H9 (cell line): ENCODE results near the gene PRSS27. TPM values are rescaled to one million over a fixed set of nuclear protein-coding genes. Genes with fewer than 3 reads are reported as not detected.

Experiments used
- DNase-seq: peaks from one replicate; pipeline ENCODE4 v3.0.0-alpha.2; 2017
- H2AFZ ChIP-seq: one replicate; pipeline ENCODE4 v1.6.1; 2013; ENCODE audit warnings: mild to moderate bottlenecking, low read length, control low read depth, moderate library complexity
- H2AK5ac ChIP-seq: 2 replicates; pipeline ENCODE4 v1.6.1; 2013; ENCODE audit warnings: low read length, control low read depth, mixed read lengths; ENCODE audit not compliant: insufficient read length
- H2BK120ac ChIP-seq: one replicate; pipeline ENCODE4 v1.6.1; 2013; ENCODE audit warnings: low read depth, mild to moderate bottlenecking, low read length, control low read depth, inconsistent platforms; ENCODE audit not compliant: poor library complexity, severe bottlenecking
- H2BK12ac ChIP-seq: 2 replicates; pipeline ENCODE4 v1.6.1; 2013; ENCODE audit warnings: low read length, control low read depth, mixed read lengths, low read depth; ENCODE audit not compliant: insufficient read length
- H2BK15ac ChIP-seq: 2 replicates; pipeline ENCODE4 v1.6.1; 2013; ENCODE audit warnings: low read depth, low read length, control low read depth
- H2BK20ac ChIP-seq: one replicate; pipeline ENCODE4 v1.6.1; 2013; ENCODE audit warnings: low read depth, mild to moderate bottlenecking, low read length, control low read depth, inconsistent platforms; ENCODE audit not compliant: poor library complexity, severe bottlenecking
- H2BK5ac ChIP-seq: 2 replicates; pipeline ENCODE4 v1.6.1; 2013; ENCODE audit warnings: low read length, control low read depth, mixed read lengths; ENCODE audit not compliant: insufficient read length
- H3K14ac ChIP-seq: 2 replicates; pipeline ENCODE4 v1.6.1; 2013; ENCODE audit warnings: low read length, control low read depth; ENCODE audit not compliant: insufficient read depth
- H3K18ac ChIP-seq: 2 replicates; pipeline ENCODE4 v1.6.1; 2013; ENCODE audit warnings: low read depth, mild to moderate bottlenecking, mixed read lengths, low read length, control low read depth; ENCODE audit not compliant: insufficient read length
- H3K23ac ChIP-seq: 2 replicates; pipeline ENCODE4 v1.6.1; 2013; ENCODE audit warnings: low read length, control low read depth, mixed read lengths, low read depth; ENCODE audit not compliant: insufficient read length
- H3K23me2 ChIP-seq: 2 replicates; pipeline ENCODE4 v1.6.1; 2013; ENCODE audit warnings: low read depth, mild to moderate bottlenecking, mixed read lengths, low read length, control low read depth; ENCODE audit not compliant: insufficient read length, poor library complexity, severe bottlenecking
- H3K27ac ChIP-seq: 2 replicates; pipeline ENCODE4 v1.5.1; 2013; ENCODE audit warnings: low read length, control low read depth, mixed read lengths, low read depth; ENCODE audit not compliant: insufficient read length
- H3K27me3 ChIP-seq: 2 replicates; pipeline ENCODE4 v1.6.1; 2013; ENCODE audit warnings: low read length, control low read depth, inconsistent platforms; ENCODE audit not compliant: insufficient read depth
- H3K4ac ChIP-seq: 2 replicates; pipeline ENCODE4 v1.6.1; 2013; ENCODE audit warnings: low read depth, mild to moderate bottlenecking, control low read depth, inconsistent platforms, low read length, moderate library complexity
- H3K4me1 ChIP-seq: 2 replicates; pipeline ENCODE4 v1.6.1; 2013; ENCODE audit warnings: low read length, control low read depth, inconsistent platforms; ENCODE audit not compliant: insufficient read depth
- H3K4me2 ChIP-seq: 2 replicates; pipeline ENCODE4 v1.6.1; 2013; ENCODE audit warnings: low read length, control low read depth, mixed read lengths; ENCODE audit not compliant: insufficient read length, insufficient read depth
- H3K56ac ChIP-seq: 2 replicates; pipeline ENCODE4 v1.6.1; 2013; ENCODE audit warnings: low read depth, mild to moderate bottlenecking, mixed read lengths, low read length, control low read depth; ENCODE audit not compliant: insufficient read length
- H3K79me1 ChIP-seq: 2 replicates; pipeline ENCODE4 v1.6.1; 2013; ENCODE audit warnings: low read depth, mild to moderate bottlenecking, moderate library complexity, low read length, control low read depth, inconsistent platforms; ENCODE audit not compliant: insufficient read depth, poor library complexity, severe bottlenecking
- H3K79me2 ChIP-seq: 2 replicates; pipeline ENCODE4 v1.6.1; 2013; ENCODE audit warnings: low read length, control low read depth, inconsistent platforms; ENCODE audit not compliant: insufficient read depth
- H3K9ac ChIP-seq: 2 replicates; pipeline ENCODE4 v1.6.1; 2013; ENCODE audit warnings: low read length, control low read depth, mixed read lengths; ENCODE audit not compliant: insufficient read length; ENCODE audit errors: extremely low read depth
- H3K9me3 ChIP-seq: one replicate; pipeline ENCODE4 v1.6.1; 2013; ENCODE audit warnings: low read depth, low read length, inconsistent platforms; ENCODE audit not compliant: control insufficient read depth
- H3T11ph ChIP-seq: one replicate; pipeline ENCODE4 v1.6.1; 2013; ENCODE audit warnings: mild to moderate bottlenecking, low read length, control low read depth, inconsistent platforms
- H4K20me1 ChIP-seq: one replicate; pipeline ENCODE4 v1.6.1; 2013; ENCODE audit not compliant: control insufficient read depth, insufficient read length, insufficient read depth
- H4K5ac ChIP-seq: 2 replicates; pipeline ENCODE4 v1.6.1; 2013; ENCODE audit warnings: low read depth, mild to moderate bottlenecking, mixed read lengths, low read length, control low read depth; ENCODE audit not compliant: insufficient read length
- H4K8ac ChIP-seq: replicated peaks from 2 replicates; pipeline ENCODE4 v1.6.1; 2013; ENCODE audit warnings: low read length, control low read depth, mixed read lengths, low read depth; ENCODE audit not compliant: insufficient read length
- H4K91ac ChIP-seq: 2 replicates; pipeline ENCODE4 v1.6.1; 2013; ENCODE audit warnings: low read depth, mild to moderate bottlenecking, moderate library complexity, mixed read lengths, low read length, control low read depth; ENCODE audit not compliant: insufficient read length
- H3K27ac Mint-ChIP-seq, 3 experiments: 2 replicates in 2 of 3; 3 replicates in 1 of 3; pipeline ENCODE4 v1.8.0; 2020 to 2021; ENCODE audit warnings: mixed read lengths in 3 of 3, mild to moderate bottlenecking in 1 of 3, moderate library complexity in 1 of 3
- H3K27me3 Mint-ChIP-seq: 2 replicates; pipeline ENCODE4 v1.8.0; 2021; ENCODE audit warnings: low read depth, mild to moderate bottlenecking, moderate library complexity, mixed read lengths
- H3K36me3 Mint-ChIP-seq, 3 experiments: 2 replicates in 2 of 3; 3 replicates in 1 of 3; pipeline ENCODE4 v1.8.0; 2020 to 2021; ENCODE audit warnings: low read depth in 3 of 3, mixed read lengths in 3 of 3; ENCODE audit not compliant: insufficient read depth in 1 of 3
- H3K4me1 Mint-ChIP-seq, 2 experiments: 2 replicates each; pipeline ENCODE4 v1.8.0; 2020; ENCODE audit warnings: mixed read lengths in 2 of 2
- H3K4me3 Mint-ChIP-seq, 2 experiments: 2 replicates in 1 of 2; 3 replicates in 1 of 2; pipeline ENCODE4 v1.8.0; 2020 to 2021; ENCODE audit warnings: mild to moderate bottlenecking in 2 of 2, mixed read lengths in 2 of 2, moderate library complexity in 1 of 2
- H3K9me3 Mint-ChIP-seq, 2 experiments: 2 replicates in 1 of 2; 3 replicates in 1 of 2; pipeline ENCODE4 v1.8.0; 2020; ENCODE audit warnings: mild to moderate bottlenecking in 2 of 2, mixed read lengths in 2 of 2, moderate library complexity in 1 of 2
- CTCF ChIP-seq: fragments of 200-600 bp; sonication (generic); conservative IDR thresholded peaks from 3 replicates; pipeline ENCODE4 v1.8.0; 2021; ENCODE audit warnings: antibody characterized with exemption, mild to moderate bottlenecking
- WGBS: extraction: QIAGEN DNeasy Blood & Tissue Kit; methylation state at CpG from one replicate; pipeline ENCODE4 v1.1.7; 2013; ENCODE audit warnings: missing lambda C conversion rate, low lambda C conversion rate, mixed read lengths; ENCODE audit not compliant: insufficient read length; ENCODE audit errors: extremely low coverage; 5-methylcytosine and 5-hydroxymethylcytosine counted together
- total RNA-seq: library from RNA; stranded (reverse); gene quantifications from 2 replicates; pipeline ENCODE4 v1.2.1, GENCODE V29; 2021

PRSS27 gene
- total RNA-seq, 1 experiment from 2014 or later = 5.0 TPM

- TF ChIP-seq CTCF = no peak
- Histone ChIP-seq H2BK5ac (no peak overlapping the region), H4K5ac (no peak overlapping the region), H3K23ac (no peak overlapping the region), H2AFZ (no peak overlapping the region), H3K79me2 (no peaks in the 10 kb centered on the region), H3K4me1 (no peaks in the 10 kb centered on the region), H3K23me2 (no peaks in the 10 kb centered on the region), H3K56ac (no peak overlapping the region), H2BK20ac (no peak overlapping the region), H3K27me3 (no peaks in the 10 kb centered on the region), H3K18ac (no peak overlapping the region), H3K79me1 (no peaks in the 10 kb centered on the region), H3K4ac (no peak overlapping the region), H3T11ph (no peak overlapping the region), H3K9ac (no peak overlapping the region), H2BK120ac (no peak overlapping the region), H3K27ac (no peak overlapping the region), H2AK5ac (no peak overlapping the region), H3K9me3 (no peaks in the 10 kb centered on the region), H4K8ac (no peak overlapping the region), H4K20me1 (no peaks in the 10 kb centered on the region), H2BK12ac (no peak overlapping the region), H2BK15ac (no peak overlapping the region), H4K91ac (no peak overlapping the region), H3K14ac (no peak overlapping the region), H3K4me2 (no peak overlapping the region)
- Mint-ChIP-seq H3K27ac (no peak overlapping the region), H3K4me1 (no peaks in the 10 kb centered on the region), H3K36me3 (peaks cover 7 to 26% (median 22%) of the 10 kb centered on the region in 3 experiments; a peak in 6 of 7 replicates), H3K9me3 (no peaks in the 10 kb centered on the region), H3K27me3 (no peaks in the 10 kb centered on the region), H3K4me3 (no peak overlapping the region)
- DNase-seq = no peak
- no CpG with 5 or more reads among the region's 15 CpGs for WGBS
Observed at GRCh38 chr16:2701272-2701671, 18.8 kb downstream of the PRSS27 start.
